ENCODE measurements around the gene GSTO1. TPM values are rescaled to one million over a fixed set of nuclear protein-coding genes. Genes with fewer than 3 reads are reported as not detected.

The GSTO1 gene
- total and polyA plus RNA-seq, 2 experiments from 2014 or later: 52.5 to 182 TPM

DNA sequence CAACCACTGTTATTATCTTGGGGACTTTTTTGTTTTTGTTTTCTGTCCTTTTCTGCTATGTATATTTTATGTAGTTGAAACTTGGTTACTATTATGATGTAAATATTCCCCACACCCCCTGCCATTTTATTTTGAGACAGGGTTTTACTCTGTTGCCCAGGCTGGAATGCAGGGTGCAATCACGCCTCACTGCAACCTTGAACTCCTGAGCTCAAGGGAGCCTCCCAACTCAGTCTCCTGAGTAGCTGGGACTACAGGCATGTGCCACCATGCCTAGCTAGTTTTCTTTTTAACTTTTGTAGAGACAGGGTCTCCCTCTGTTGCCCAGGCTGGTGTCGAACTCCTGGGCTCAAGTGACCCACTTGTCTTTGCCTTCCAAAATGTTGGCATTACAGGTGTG is 32.2 kb downstream of the GSTO1 start:
- H3K4me3 ChIP-seq: no peak overlapping the region
- no peaks in the 10 kb centered on the region; the same call in 1 of the 2 replicates for H3K79me2 ChIP-seq (replicated peaks; ENCODE audit: insufficient read depth)
- H4K20me1 ChIP-seq (replicated peaks; ENCODE audit: insufficient read depth): no peaks in the 10 kb centered on the region; the same call in 1 of the 2 replicates
- H3K27ac Mint-ChIP-seq: no peak overlapping the region
- no peak overlapping the region for H2AFZ ChIP-seq
- H3K27ac ChIP-seq (ENCODE audit: low read depth): no peak overlapping the region
- DNase-seq (ENCODE audit: low spot score) (no peak), ATAC-seq (no peak)
- no peak for TF ChIP-seq STAT1 (IDR thresholded peaks at IDR 0.05; ENCODE audit: unreplicated experiment)
- no peak for TF ChIP-seq EZH2phosphoT487 (IDR thresholded peaks at IDR 0.05; ENCODE audit: unreplicated experiment)
- no peak for TF ChIP-seq POLR2AphosphoS5 (IDR thresholded peaks at IDR 0.05; ENCODE audit: low read depth)
- no peak for TF ChIP-seq ZNF114 (CRISPR knock-in tag; IDR thresholded peaks at IDR 0.05)
- no peak for TF ChIP-seq CREB1 (CRISPR knock-in tag; IDR thresholded peaks at IDR 0.05; ENCODE audit: low read depth)
- TF ChIP-seq, protein P1, sequence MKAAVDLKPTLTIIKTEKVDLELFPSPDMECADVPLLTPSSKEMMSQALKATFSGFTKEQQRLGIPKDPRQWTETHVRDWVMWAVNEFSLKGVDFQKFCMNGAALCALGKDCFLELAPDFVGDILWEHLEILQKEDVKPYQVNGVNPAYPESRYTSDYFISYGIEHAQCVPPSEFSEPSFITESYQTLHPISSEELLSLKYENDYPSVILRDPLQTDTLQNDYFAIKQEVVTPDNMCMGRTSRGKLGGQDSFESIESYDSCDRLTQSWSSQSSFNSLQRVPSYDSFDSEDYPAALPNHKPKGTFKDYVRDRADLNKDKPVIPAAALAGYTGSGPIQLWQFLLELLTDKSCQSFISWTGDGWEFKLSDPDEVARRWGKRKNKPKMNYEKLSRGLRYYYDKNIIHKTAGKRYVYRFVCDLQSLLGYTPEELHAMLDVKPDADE (IDR thresholded peaks at IDR 0.05): no peak
- TF ChIP-seq JUNB (IDR thresholded peaks at IDR 0.05; ENCODE audit: unreplicated experiment): no peak
- no peak for TF ChIP-seq REST (IDR thresholded peaks at IDR 0.05; ENCODE audit: unreplicated experiment)
- TF ChIP-seq, protein P2, sequence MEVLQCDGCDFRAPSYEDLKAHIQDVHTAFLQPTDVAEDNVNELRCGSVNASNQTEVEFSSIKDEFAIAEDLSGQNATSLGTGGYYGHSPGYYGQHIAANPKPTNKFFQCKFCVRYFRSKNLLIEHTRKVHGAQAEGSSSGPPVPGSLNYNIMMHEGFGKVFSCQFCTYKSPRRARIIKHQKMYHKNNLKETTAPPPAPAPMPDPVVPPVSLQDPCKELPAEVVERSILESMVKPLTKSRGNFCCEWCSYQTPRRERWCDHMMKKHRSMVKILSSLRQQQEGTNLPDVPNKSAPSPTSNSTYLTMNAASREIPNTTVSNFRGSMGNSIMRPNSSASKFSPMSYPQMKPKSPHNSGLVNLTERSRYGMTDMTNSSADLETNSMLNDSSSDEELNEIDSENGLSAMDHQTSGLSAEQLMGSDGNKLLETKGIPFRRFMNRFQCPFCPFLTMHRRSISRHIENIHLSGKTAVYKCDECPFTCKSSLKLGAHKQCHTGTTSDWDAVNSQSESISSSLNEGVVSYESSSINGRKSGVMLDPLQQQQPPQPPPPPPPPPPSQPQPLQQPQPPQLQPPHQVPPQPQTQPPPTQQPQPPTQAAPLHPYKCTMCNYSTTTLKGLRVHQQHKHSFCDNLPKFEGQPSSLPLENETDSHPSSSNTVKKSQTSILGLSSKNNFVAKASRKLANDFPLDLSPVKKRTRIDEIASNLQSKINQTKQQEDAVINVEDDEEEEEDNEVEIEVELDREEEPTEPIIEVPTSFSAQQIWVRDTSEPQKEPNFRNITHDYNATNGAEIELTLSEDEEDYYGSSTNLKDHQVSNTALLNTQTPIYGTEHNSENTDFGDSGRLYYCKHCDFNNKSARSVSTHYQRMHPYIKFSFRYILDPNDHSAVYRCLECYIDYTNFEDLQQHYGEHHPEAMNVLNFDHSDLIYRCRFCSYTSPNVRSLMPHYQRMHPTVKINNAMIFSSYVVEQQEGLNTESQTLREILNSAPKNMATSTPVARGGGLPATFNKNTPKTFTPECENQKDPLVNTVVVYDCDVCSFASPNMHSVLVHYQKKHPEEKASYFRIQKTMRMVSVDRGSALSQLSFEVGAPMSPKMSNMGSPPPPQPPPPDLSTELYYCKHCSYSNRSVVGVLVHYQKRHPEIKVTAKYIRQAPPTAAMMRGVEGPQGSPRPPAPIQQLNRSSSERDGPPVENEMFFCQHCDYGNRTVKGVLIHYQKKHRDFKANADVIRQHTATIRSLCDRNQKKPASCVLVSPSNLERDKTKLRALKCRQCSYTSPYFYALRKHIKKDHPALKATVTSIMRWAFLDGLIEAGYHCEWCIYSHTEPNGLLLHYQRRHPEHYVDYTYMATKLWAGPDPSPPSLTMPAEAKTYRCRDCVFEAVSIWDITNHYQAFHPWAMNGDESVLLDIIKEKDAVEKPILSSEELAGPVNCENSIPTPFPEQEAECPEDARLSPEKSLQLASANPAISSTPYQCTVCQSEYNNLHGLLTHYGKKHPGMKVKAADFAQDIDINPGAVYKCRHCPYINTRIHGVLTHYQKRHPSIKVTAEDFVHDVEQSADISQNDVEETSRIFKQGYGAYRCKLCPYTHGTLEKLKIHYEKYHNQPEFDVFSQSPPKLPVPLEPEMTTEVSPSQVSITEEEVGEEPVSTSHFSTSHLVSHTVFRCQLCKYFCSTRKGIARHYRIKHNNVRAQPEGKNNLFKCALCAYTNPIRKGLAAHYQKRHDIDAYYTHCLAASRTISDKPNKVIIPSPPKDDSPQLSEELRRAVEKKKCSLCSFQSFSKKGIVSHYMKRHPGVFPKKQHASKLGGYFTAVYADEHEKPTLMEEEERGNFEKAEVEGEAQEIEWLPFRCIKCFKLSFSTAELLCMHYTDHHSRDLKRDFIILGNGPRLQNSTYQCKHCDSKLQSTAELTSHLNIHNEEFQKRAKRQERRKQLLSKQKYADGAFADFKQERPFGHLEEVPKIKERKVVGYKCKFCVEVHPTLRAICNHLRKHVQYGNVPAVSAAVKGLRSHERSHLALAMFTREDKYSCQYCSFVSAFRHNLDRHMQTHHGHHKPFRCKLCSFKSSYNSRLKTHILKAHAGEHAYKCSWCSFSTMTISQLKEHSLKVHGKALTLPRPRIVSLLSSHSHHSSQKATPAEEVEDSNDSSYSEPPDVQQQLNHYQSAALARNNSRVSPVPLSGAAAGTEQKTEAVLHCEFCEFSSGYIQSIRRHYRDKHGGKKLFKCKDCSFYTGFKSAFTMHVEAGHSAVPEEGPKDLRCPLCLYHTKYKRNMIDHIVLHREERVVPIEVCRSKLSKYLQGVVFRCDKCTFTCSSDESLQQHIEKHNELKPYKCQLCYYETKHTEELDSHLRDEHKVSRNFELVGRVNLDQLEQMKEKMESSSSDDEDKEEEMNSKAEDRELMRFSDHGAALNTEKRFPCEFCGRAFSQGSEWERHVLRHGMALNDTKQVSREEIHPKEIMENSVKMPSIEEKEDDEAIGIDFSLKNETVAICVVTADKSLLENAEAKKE (CRISPR knock-in tag; IDR thresholded peaks at IDR 0.05): no peak
- TF ChIP-seq EZH2 (IDR thresholded peaks at IDR 0.05; ENCODE audit: low read depth, unreplicated experiment): no peak
- no peak for TF ChIP-seq CTCF (conservative IDR thresholded peaks at IDR 0.05; ENCODE audit: low read depth in 2 of 2)
- TF ChIP-seq ZNF331 (CRISPR knock-in tag; IDR thresholded peaks at IDR 0.05; ENCODE audit: low read depth): no peak
- TF ChIP-seq NANOG (IDR thresholded peaks at IDR 0.05; ENCODE audit: borderline replicate concordance): no peak
- no peaks in the 10 kb centered on the region for H3K9me2 ChIP-seq (ENCODE audit: insufficient read depth)
- H3K27me3 Mint-ChIP-seq (ENCODE audit: insufficient read depth, low read depth, poor library complexity): no peaks in the 10 kb centered on the region
- H3K4me1 Mint-ChIP-seq: peaks cover 11% of the 10 kb centered on the region; the same call in 2 of the 3 replicates
- peaks cover 3% of the 10 kb centered on the region; the same call in 2 of the 3 replicates for H3K36me3 Mint-ChIP-seq (ENCODE audit: low read depth)
- no peaks in the 10 kb centered on the region for H3K9me3 Mint-ChIP-seq
- 0 out of 2 replicates have a peak, but pooled peaks cover 3% of the 10 kb centered on the region for H3F3A ChIP-seq (replicated peaks; ENCODE audit: low read depth)
- H3K4me3 Mint-ChIP-seq: no peak overlapping the region
- H3K4me2 ChIP-seq: no peak overlapping the region
- H3K27me3 ChIP-seq (ENCODE audit: insufficient read depth): no peaks in the 10 kb centered on the region
- no peaks in the 10 kb centered on the region for H3K36me3 ChIP-seq (ENCODE audit: insufficient read depth)
- peaks cover 7% of the 10 kb centered on the region for H3K4me1 ChIP-seq (ENCODE audit: insufficient read depth)

All from GM23338 (cell line).